MV-4-11 (cell line): ENCODE data around the gene NGEF.
"Not testable (repeated sequence)": the region's sequence is repeated elsewhere in the genome, so short reads cannot be mapped to it uniquely, and the experiment has no call there.

Source experiments
- DNase-seq: peaks from one replicate; lab custom pipeline; 2025; lab: John Stamatoyannopoulos, UW

NGEF gene

DNA sequence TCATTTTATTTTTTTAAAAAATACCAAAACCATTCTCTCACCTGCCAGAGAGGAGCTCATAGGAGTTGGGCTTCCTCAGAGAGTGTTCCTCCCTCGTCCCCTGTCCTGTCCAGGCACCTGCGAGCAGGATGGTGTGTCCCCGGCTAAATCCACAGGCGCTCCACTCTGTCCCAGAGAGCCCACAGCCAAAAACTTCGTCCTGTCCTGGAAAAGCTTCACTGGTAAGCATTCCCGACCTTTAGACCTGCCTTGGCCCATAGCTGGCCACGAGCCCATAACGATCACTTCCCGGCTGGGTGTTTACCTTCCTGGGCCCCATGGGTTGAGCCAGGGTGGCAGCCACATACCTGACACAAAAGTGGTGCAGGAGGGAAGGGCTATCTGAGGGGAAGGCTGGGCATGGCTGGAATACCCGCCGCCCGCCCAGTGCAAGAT is at the start of gene NGEF:
Gene NGEF (minus strand): TSS at position 230 of the 435 bp plus-strand sequence. CDS start 38,366 bp downstream, outside the sequence.
- DNase-seq: no peak

DNA sequence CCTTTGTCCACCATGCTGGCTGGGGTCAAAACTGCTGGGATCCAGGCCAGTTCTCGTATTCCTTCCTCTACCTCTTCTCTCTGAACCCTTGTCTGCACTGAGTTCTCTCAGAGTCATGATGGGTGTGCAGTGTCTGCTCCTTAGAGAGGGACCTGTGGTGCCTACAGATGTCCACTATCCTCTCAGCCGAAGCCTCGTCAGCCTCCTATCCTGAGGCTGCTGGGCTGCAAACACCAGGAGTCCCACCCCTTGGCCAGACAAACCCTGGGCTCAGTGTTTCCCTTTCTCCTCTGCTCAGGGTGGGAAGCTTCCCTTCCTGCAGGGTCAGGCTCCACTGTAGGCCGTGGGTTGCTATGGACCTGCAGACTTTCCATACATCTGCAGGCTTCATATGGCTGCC is 49.4 kb upstream of the NGEF start:
- DNase-seq: no peak

DNA sequence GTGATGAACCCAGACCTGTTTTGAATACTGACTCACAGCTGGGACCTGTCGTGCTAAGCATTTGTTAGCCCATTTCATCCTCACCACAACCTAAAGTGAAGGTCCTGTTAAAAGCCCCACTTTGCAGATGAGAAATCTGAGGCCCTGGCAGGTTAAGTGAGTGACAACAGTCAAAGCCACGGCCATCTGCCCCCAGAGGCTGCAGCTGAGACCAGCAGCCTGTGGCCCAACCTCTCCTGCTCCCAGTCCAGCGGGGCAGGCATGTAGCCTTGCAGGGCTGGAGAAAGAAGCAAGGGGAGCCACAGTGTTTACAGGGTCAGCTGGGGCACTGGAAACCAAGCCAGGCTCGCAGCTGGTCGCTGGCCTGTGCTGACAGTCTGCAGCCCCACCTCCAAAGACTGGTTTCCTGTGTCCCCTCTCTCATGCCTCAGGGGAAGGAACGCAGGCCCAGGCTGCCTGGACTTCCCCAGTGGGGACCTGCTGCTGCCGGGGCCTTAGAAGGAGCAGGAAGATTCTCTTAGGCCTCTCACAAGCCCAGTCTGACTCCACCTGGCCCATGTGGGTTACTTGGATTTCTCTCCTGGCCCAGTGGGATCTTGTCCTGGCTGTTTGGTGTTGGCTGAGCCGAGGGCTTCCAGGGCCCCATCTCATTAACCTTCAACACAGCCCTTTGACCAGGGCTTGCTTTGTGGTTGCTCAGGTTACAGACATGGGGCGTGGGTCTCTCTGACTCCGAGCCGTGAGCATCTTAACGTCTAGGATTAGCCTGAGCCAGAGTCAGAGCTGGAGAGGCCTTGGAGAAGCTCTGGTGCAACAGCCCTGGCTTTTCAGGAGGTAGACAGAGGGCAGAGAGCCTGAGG is 48.8 kb upstream of the NGEF start:
- DNase-seq: peak; percentile 47

- DNase-seq: peak; percentile 34
Measured at GRCh38 chr2:233060980-233061590, 48.0 kb upstream of the NGEF start.

DNA sequence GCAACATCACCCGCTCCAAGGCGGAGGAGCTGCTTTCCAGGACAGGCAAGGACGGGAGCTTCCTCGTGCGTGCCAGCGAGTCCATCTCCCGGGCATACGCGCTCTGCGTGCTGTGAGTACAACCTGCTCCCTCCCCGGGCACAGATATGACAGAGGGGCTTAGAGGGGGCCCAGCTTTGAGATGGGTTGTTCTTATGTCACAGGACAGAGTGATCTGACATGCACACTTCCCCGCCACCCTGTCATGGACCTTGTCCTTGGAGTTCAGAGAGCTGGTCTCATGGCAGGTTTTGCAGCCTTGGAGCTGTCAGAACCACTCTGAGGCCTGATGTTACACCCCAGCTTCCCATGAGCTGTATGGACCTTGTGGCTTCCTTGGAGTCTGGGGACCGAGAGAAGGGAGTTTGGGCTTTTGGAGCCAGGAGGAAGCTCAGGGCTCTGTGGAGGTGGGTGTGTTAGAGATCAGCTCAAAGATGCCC is 47.5 kb upstream of the NGEF start:
- no peak for DNase-seq

DNA sequence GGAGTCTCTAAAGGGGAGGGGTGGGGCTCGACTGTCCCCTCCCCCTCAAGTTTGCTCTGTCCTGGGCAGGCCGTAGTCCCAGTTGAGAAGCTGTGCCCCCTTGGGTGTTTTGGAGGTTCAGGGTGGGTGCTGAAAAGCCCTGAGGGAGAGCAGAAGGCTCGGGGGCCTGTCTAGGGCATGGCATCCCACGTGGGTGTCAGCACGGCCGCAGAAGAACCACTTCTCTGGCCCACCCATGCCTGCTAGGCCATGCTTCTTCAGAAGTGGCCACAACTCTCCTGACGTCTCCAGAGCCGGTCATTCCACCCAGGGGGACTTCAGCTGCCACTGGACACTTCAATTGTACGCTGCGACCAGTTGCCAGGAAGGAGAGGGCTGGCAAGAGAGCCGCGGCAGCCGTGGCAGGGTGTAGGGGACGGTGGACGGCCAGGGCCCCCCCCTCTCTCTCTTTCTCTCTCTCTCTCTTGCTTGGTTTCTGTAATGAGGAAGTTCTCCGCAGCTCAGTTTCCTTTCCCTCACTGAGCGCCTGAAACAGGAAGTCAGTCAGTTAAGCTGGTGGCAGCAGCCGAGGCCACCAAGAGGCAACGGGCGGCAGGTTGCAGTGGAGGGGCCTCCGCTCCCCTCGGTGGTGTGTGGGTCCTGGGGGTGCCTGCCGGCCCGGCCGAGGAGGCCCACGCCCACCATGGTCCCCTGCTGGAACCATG is 46.9 kb upstream of the NGEF start, which contains the start of gene INPP5D:
Gene INPP5D (plus strand): TSS at position 546 of the 704 bp plus-strand sequence. CDS start 137 bp downstream, at position 683.
- DNase-seq: peak; percentile 95

DNA sequence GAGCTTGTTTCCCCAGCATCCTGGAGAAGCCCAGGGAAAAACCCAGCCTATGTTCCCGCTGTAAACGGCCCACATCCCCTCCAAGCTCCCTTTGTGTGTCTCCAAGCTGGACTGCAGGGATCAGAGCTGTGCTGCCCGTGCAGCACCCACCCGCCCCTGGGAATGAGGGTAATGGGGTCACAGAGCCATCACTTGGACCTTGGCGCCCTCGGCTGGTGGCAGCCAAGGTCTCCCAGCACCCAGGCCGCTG is 46.4 kb upstream of the NGEF start:
- DNase-seq: no peak

DNA sequence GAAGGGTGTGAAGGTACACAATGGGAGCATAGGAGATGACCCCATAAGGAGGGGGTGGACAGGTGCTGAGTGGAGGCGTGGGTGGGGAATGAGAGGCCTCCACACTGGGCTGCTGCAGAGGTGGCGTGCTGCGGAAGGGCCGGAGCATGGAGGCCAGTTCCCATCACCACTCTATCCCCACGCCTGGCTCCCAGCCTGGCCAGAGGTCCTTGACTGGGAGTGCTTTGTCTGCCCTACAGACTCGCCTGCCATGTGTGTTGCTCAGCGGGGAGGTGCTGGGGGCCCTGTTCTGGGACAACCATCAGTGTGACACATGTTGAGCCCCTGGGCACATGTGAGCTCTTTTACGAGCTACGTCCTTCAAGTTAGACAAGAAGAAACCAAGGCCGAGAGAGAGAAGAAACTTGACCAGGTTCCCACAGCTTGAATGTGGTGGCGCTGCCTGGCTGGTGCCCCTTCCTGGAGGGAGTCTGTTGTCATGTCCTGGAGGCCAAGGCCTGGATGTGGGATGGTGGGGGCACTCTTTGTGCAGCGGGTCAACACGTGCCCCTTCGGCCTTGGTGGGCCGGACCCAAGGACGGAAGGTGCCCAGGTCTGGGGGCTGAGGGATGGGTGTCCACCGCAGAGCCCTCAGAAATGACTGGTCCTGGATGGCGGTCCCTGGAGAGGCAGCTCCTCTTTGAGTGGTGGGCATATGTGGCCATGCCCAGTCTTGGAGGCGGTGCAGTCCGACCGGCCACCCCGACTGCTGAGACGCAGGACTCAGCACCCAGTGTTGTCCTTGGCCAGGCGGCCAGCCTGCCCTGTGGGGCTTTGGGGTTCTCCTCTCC is 45.9 kb upstream of the NGEF start:
- DNase-seq: no peak

DNA sequence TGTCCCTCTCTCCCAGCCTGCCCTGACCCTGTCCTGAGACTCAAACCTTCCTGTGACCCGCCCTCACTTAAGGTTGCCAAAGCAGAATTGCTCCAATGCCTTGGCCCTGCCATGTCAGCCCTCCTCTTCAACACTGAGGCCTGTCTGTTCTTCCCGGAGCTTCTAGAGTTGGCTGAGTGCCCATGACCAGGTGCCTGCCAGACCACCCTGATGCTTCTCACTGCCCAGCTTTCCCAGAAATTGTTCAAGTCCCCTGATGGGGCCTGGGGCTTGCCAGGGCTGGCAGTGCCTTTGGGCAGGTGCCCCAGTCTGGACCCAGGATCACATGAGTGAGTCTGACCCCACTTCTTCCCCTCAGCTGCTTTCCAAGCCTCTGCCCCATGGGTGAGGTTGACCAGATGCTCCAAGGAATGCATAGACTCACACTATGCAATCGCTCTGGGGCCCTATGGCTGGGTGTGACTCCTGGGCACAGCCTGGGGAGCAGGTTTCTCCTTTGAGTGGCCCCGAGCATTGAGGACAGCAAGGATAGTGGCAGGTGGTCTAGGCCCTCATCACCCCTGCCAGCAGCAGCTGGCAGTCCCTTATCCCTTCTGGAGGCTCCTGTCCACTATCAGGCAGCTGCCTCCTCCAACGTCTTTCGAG is 44.0 kb upstream of the NGEF start:
- no peak for DNase-seq

GRCh38 chr2:233055362-233055761 is 42.3 kb upstream of the NGEF start:
- no peak for DNase-seq

DNA sequence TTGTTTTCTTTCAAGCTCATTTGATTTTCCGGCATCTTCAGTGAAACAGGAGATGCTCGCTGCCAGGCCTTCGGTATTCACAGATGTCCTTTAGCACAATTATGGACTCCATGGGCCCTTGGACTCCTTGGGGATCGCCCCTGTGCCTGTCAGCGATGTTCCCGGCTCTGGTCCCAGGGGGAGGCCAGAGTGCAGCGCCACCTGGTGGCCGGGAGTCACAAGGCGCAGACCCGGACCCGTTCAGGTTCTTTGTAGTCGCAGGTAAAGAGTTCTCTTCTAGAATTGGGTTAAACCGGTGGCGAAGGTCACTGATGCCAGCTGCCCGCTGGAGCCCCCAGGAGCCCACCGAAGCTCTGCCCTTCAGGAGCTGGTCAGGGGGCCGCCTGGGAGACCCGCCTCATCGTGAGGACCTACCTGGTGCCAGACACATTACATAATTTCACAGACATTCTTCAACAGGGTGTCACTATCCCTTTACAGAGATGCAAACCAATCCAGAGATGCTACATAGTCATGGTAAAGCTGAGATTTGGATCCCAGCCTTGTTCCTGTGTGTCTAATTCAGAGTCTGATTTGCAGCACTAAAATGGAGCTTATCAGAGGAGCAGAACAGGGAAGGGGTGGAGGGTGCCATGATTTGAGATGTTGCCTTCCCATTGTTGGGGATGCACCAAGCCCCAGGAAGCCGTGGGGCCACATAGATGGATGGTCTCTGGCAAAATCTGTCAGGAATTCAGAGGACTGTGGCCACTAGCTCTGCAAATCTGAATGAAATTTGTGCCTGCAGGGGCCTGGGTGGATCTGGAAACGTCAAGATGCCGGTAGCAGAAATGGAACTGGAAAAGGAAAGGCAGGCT is 41.1 kb upstream of the NGEF start:
- DNase-seq: no peak

- DNase-seq: not testable (repeated sequence)
Measured at GRCh38 chr2:233052517-233052916, 39.5 kb upstream of the NGEF start.

- peak; percentile 19 for DNase-seq
Measured at GRCh38 chr2:233051241-233052149, 38.4 kb upstream of the NGEF start.

GRCh38 chr2:233049194-233049761 is 36.2 kb upstream of the NGEF start:
- DNase-seq: no peak

GRCh38 chr2:233048569-233049193 is 35.6 kb upstream of the NGEF start:
- DNase-seq: no peak

DNA sequence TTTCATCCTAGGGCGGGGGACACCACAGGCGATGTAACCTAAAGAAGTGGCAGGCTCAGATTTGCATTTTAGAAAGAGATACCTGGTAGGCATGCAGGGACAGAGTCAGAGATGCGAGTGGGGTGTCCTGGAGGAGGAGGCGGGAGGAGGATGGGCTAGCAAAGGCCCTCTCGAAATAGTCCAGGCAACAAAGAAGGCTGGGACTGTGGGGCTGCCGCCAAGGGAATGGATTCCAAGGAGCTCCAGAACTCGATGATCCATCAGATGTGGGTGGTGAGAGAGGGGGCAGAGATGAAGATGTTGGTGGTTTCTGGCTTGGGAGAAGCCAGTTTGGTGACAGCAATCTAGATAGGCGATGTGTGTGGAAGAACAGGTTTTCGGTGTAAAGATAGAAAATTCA is 34.6 kb upstream of the NGEF start:
- DNase-seq: no peak

DNA sequence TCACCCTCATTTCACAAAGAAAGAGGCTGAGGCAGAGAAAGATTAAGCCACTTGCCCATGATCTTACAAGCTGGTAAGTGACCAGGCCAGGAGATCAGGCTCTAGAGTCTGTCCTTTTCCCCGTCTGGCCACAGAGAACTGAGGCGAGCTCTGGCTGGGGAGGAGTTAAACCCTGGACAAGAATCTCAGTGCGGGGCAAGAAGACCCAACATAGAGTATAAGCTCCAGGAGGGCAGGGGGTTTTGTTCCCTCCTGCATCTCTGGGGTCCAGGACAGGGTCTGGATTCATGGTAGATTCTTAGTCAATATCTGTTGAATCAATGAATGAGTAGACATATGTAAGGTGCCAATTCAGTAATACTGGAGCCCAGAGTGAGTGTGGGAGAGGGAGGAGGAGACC is 34.1 kb upstream of the NGEF start:
- no peak for DNase-seq

DNA sequence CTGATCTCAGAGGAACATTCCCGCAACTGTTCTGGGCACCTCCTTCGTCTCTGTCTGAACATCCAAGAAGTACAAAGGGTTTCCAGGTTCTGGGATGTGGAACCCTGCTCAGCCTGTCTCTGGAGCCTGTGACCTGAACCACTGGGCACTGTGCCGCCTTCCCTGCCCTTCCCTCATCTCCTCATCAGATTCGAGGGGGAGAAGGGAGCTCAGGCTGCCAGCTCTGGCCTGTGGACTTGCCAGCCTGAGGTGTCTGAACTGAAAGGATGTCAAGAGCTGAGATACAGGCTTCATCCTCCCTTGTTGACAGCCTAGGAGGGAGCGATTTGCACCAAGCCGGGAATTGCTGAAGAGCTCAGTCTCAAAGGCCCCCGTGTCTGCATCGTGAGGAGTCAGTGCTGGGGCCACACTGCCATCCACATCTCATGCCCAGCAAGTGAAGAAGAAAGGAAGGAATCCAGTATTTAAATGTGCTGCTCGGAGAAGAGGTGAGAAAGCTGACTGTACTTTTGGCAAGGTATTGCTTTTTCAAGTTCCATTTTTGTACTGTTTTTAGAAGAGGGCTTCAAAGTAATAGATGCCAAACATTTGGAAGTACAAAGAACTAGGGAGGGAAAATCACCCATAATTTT is 32.0 kb upstream of the NGEF start:
- no peak for DNase-seq
